Left renal pelvis (tissue), 4 donors: ENCODE measurements around the gene BAIAP2L2. TPM values are rescaled to one million over a fixed set of nuclear protein-coding genes. Genes with fewer than 3 reads are reported as not detected.

Source experiments
- DNase-seq, 4 donors: peaks; one replicate each; pipeline ENCODE4 v3.0.0-alpha.2; 2013; ENCODE audit warnings: low read depth in 4 of 4, low spot score in 3 of 4
- polyA plus RNA-seq, 4 donors: library from polyadenylated mRNA; unstranded; fragments of 120-200 nt; gene quantifications; one replicate each; pipeline ENCODE4 v1.2.1, GENCODE V29; 2013; ENCODE audit not compliant: insufficient read length in 4 of 4

BAIAP2L2 gene
- polyA plus RNA-seq, 4 donors, result 1.3 to 8.4 (median 4.3) TPM

GRCh38 chr22:38109371-38110001 is 998 bp downstream of the BAIAP2L2 start:
- no peak for DNase-seq

GRCh38 chr22:38108561-38109319 is 1.7 kb downstream of the BAIAP2L2 start:
- no peak for DNase-seq

- no peak for DNase-seq
Measured at GRCh38 chr22:38107692-38108515, 2.6 kb downstream of the BAIAP2L2 start.

DNA sequence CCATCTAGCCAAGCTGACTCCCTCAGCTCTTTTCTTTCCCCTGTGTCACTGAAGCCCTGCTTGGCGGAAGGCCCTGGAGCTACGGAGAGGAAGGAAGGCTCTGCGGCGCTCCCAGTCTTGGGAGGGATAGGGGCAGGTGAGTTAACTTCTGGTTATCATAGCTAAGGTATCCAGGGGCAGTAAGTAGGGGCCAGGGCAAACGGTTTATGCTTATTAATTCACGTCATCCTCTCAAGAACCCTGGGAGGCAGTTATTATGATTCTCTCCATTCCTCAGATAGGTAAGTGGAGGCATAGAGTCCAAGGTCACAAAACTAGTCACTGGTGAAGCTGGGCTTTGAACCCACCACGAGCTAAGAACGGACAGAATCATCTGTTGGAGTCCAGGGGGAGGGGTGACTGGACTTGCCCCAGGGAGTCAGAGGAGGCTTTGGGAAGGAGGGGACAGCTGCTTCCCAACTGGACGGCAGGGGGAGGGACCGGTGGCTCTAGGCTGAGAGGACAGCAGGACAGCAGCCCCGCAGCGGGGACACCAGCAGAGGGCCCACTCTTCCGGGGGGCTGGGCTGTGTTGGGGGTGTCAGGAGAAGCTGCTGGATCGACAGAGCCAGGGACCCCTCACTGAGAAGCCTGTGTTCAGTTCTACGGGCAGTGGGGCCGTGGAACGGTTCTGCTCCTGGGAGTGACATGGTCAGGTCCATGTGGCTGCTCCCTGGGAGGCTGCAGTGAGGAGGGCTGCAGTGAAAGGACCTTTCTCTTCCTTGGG is 3.5 kb downstream of the BAIAP2L2 start:
- no peak for DNase-seq

- no peak for DNase-seq
Measured at GRCh38 chr22:38104084-38104483, 6.4 kb downstream of the BAIAP2L2 start.

DNA sequence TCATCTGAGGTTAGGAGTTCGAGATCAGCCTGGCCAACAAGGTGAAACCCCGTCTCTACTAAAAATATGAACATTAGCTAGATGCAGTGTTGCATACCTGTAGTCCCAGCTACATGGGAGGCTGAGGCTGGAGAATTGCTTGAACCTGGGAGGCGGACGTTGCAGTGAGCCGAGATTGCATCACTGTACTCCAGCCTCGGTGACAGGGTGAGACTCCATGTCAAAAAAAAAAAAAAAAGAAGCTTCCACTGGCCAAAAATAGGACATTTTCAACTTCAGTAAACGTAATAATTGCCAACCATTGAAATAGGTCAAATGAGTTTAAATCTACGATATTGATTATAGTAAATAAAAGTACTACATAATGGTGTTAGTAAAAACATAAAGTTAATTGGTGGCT is 6.8 kb downstream of the BAIAP2L2 start:
- DNase-seq, result no peak

GRCh38 chr22:38098410-38099249 is 11.9 kb downstream of the BAIAP2L2 start:
- DNase-seq, result no peak

- DNase-seq, result no peak
Measured at GRCh38 chr22:38097557-38098409, 12.7 kb downstream of the BAIAP2L2 start.

- DNase-seq, result no peak
Measured at GRCh38 chr22:38097058-38097457, 13.4 kb downstream of the BAIAP2L2 start.

DNA sequence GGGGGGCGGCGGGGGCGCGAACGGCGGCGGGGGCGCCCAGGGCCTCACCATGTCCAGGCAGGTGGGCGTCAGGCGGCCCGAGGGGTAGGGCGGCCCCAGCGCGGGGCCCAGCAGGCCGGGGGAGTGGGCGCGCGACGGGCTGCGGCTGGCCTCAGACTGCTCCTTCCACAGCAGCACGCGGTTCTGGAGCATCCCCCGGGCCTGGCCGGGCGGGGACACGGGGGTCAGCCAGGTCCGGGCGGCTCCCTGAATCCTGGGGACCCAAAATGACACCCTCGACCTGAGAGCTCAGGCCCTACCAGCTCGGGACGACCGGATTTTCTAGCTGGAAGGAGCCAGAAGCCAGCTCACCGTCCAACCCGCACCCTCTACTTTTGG is 21.0 kb downstream of the BAIAP2L2 start:
- no peak for DNase-seq

GRCh38 chr22:38088629-38089473 is 21.6 kb downstream of the BAIAP2L2 start:
- no peak for DNase-seq

GRCh38 chr22:38087855-38088254 is 22.6 kb downstream of the BAIAP2L2 start:
- DNase-seq, result no peak

DNA sequence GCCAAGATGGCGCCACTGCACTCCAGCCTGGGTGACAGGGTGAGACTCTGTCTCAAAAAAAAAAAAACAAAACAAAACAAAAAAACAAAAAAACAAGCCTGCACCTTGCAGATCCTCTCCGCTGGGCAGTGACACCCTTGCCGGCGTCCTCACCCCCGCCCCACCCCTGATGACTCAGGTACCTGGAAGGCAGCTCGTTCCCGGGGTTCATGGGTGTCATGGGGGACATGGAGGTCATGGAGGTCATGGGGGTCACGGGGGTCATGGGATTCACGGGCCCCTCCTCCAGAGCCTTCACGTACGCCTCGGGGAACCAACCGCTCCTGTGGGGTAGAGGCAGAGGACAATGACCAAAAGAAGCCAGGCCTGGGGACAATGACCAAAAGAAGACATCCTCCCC is 23.5 kb downstream of the BAIAP2L2 start:
- no peak for DNase-seq

GRCh38 chr22:38086001-38086845 is 24.3 kb downstream of the BAIAP2L2 start:
- DNase-seq, result no peak

- no peak for DNase-seq
Measured at GRCh38 chr22:38085501-38085900, 25.0 kb downstream of the BAIAP2L2 start.

GRCh38 chr22:38085056-38085455 is 25.4 kb downstream of the BAIAP2L2 start:
- DNase-seq, result no peak
